Body of pancreas (tissue), 4 donors: ENCODE measurements around the gene HS6ST3.

Experiments used
- CTCF ChIP-seq, 7 experiments: fragments of 450-650 bp in 4 of 7; fragments of 200-600 bp in 3 of 7; sonication (generic) in 3 of 7; IDR thresholded peaks; one replicate each; pipeline ENCODE4 v1.5.1; 2016 to 2019; ENCODE audit warnings: antibody characterized with exemption in 7 of 7
- POLR2A ChIP-seq, 3 donors: fragments of 450-650 bp; IDR thresholded peaks; one replicate each; pipeline ENCODE4 v1.6.1; 2016; ENCODE audit warnings: antibody characterized with exemption in 3 of 3, mild to moderate bottlenecking in 2 of 3

DNA sequence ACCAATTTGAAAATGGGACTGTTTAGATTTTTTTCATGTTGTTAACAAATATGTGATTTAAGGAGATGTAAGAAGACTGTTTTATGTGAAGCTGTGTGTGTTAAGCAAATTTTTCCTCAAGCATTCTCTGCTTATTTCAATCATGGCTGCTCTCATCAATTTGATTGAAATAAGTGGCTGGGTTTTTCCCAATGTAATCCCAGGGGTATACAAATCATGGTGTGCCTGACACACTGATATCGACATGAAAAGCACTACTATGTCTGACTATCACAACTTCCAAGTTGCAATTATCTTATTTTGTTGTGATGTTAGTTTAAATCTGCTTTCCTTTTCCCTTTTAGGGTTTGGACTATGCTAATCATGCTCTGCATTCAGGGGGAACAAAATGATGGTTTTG is 283.7 kb downstream of the HS6ST3 start:
- TF ChIP-seq CTCF (IDR thresholded peaks at IDR 0.05) (no peak), POLR2A (IDR thresholded peaks at IDR 0.05) (no peak)
